HEK293 (cell line): ENCODE data around the gene IPO8.

Experiments
- CTCF ChIA-PET: fragments of 350-600 bp; formaldehyde crosslinking; extraction: SDS; loops from one replicate; lab custom pipeline; 2021; ENCODE audit warnings: antibody characterized with exemption; lab: Yijun Ruan, JAX
- POLR2A ChIA-PET: fragments of 300-600 bp; formaldehyde crosslinking; extraction: SDS; loops from one replicate; lab custom pipeline; 2020; ENCODE audit warnings: antibody characterized with exemption, inconsistent platforms; lab: Yijun Ruan, JAX
- H3K27ac ChIP-seq: fragments of 200-500 bp; sonication (Bioruptor generic); 2 replicates; pipeline ENCODE4 v1.5.1; 2014; ENCODE audit warnings: low read depth, low read length, control low read depth, inconsistent platforms; ENCODE audit errors: extremely low read depth
- H3K36me3 ChIP-seq, 2 experiments: fragments of 200-500 bp in 1 of 2; sonication (Bioruptor generic) in 1 of 2; 1 replicate in 1 of 2; 2 replicates in 1 of 2; pipeline ENCODE4 v1.5.1; 2014 to 2017; ENCODE audit warnings: inconsistent platforms in 2 of 2, low read length in 2 of 2; ENCODE audit not compliant: control insufficient read depth in 2 of 2, insufficient read depth in 1 of 2
- H3K4me1 ChIP-seq: fragments of 200-500 bp; sonication (Bioruptor generic); 2 replicates; pipeline ENCODE4 v1.5.1; 2014; ENCODE audit warnings: mild to moderate bottlenecking, low read length, inconsistent platforms; ENCODE audit not compliant: control insufficient read depth, insufficient read depth
- H3K4me3 ChIP-seq: 2 replicates; pipeline ENCODE4 v1.5.1; 2011; ENCODE audit warnings: low read depth, mild to moderate bottlenecking, control low read depth, low read length, moderate library complexity
- H3K9me3 ChIP-seq: fragments of 200-500 bp; sonication (Bioruptor generic); 2 replicates; pipeline ENCODE4 v1.5.1; 2014; ENCODE audit warnings: low read depth, low read length, inconsistent platforms; ENCODE audit not compliant: control insufficient read depth, insufficient read depth
- HOXA7 ChIP-seq: sonication (generic); formaldehyde crosslinking; IDR thresholded peaks from 2 replicates; pipeline ENCODE4 v1.8.1; 2022; ENCODE audit warnings: missing genetic modification reagents, borderline replicate concordance
- KLF8 ChIP-seq: fragments of 450-650 bp; formaldehyde crosslinking; IDR thresholded peaks from 2 replicates; pipeline ENCODE4 v1.5.1; 2016; ENCODE audit warnings: missing biosample characterization, missing genetic modification characterization
- PRDM6 ChIP-seq: fragments of 450-650 bp; formaldehyde crosslinking; IDR thresholded peaks from 2 replicates; pipeline ENCODE4 v1.5.1; 2017; ENCODE audit warnings: missing biosample characterization, missing genetic modification characterization
- RBAK ChIP-seq: fragments of 450-650 bp; formaldehyde crosslinking; IDR thresholded peaks from 2 replicates; pipeline ENCODE4 v1.5.1; 2016; ENCODE audit warnings: missing biosample characterization, missing genetic modification characterization
- SCRT1 ChIP-seq: fragments of 450-650 bp; formaldehyde crosslinking; IDR thresholded peaks from 2 replicates; pipeline ENCODE4 v1.5.1; 2016; ENCODE audit warnings: missing biosample characterization, missing genetic modification characterization, borderline replicate concordance
- SP2 ChIP-seq: fragments of 450-650 bp; formaldehyde crosslinking; IDR thresholded peaks from 2 replicates; pipeline ENCODE4 v1.5.1; 2016; ENCODE audit warnings: missing biosample characterization, missing genetic modification characterization
- ZFP41 ChIP-seq: fragments of 450-650 bp; formaldehyde crosslinking; IDR thresholded peaks from 2 replicates; pipeline ENCODE4 v1.5.1; 2016; ENCODE audit warnings: missing biosample characterization, missing genetic modification characterization, borderline replicate concordance
- ZNF248 ChIP-seq: fragments of 450-650 bp; formaldehyde crosslinking; IDR thresholded peaks from 2 replicates; pipeline ENCODE4 v1.5.1; 2017; ENCODE audit warnings: missing biosample characterization, missing genetic modification characterization
- ZNF473 ChIP-seq: fragments of 450-650 bp; formaldehyde crosslinking; IDR thresholded peaks from 2 replicates; pipeline ENCODE4 v1.5.1; 2017; ENCODE audit warnings: missing biosample characterization, missing genetic modification characterization
- ZNF501 ChIP-seq: fragments of 450-650 bp; formaldehyde crosslinking; IDR thresholded peaks from 2 replicates; pipeline ENCODE4 v1.5.1; 2016; ENCODE audit warnings: missing biosample characterization, missing genetic modification characterization
- ZNF518A ChIP-seq: fragments of 450-650 bp; formaldehyde crosslinking; conservative IDR thresholded peaks from 2 replicates; pipeline ENCODE4 v1.5.1; 2016; ENCODE audit warnings: low read depth, missing biosample characterization, missing genetic modification characterization
- ZNF549 ChIP-seq: fragments of 450-650 bp; IDR thresholded peaks from 2 replicates; pipeline ENCODE4 v1.5.1; 2018; ENCODE audit warnings: missing biosample characterization, missing genetic modification characterization, mild to moderate bottlenecking, inconsistent platforms, moderate library complexity
- ZNF560 ChIP-seq: fragments of 450-650 bp; formaldehyde crosslinking; IDR thresholded peaks from 2 replicates; pipeline ENCODE4 v1.5.1; 2017; ENCODE audit warnings: missing biosample characterization, missing genetic modification characterization, borderline replicate concordance
- ZNF843 ChIP-seq: fragments of 450-650 bp; formaldehyde crosslinking; IDR thresholded peaks from 2 replicates; pipeline ENCODE4 v1.5.1; 2016; ENCODE audit warnings: missing biosample characterization, missing genetic modification characterization
- TF ChIP-seq, protein P1 (sequence below): fragments of 450-650 bp; formaldehyde crosslinking; IDR thresholded peaks from 2 replicates; pipeline ENCODE4 v1.5.1; 2016; ENCODE audit warnings: missing biosample characterization, missing genetic modification characterization
- TF ChIP-seq, protein P2 (sequence below): fragments of 450-650 bp; formaldehyde crosslinking; IDR thresholded peaks from 2 replicates; pipeline ENCODE4; 2016; ENCODE audit warnings: missing biosample characterization, missing genetic modification characterization
- TF ChIP-seq, protein P3 (sequence below): fragments of 450-650 bp; formaldehyde crosslinking; IDR thresholded peaks from 2 replicates; pipeline ENCODE4 v1.5.1; 2016; ENCODE audit warnings: missing biosample characterization, missing genetic modification characterization, borderline replicate concordance

IPO8 gene

DNA sequence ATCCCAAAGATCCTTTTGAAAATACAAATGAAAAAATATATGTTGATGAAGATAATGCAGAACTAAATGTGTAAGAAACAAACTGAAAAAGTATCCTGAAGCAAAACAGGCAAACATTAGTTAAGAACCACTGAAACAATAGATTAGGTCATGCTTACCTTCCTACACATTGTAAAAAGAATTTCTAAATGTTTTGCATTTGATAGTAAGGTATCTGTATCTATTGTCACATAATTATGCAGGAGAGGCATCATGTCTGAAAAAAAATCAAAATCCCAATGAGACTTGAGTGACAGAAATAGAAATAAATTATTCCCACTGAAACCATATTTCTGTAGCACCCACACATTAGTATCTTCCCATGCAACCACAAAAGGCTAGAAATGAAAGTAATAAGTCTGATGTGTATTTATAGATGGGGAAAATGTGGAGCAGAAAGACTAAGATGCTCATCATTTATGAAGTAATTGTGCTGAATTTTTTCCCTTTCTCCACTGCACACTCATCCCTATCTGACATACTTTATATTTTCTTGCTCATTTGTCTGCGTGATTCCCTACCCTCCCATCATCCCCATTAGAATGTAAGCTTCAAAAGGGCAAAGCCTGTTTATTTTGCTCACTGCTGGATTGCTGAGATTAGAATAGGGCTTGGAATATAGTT, 43.5 kb downstream of the IPO8 start (continued):
- no peak for TF ChIP-seq ZNF518A (tag by site-specific recombination)
- TF ChIP-seq RBAK (tag by site-specific recombination) = no peak
- TF ChIP-seq SP2 = no peak
- no peak for TF ChIP-seq ZNF549 (tag by site-specific recombination)
- no peak for TF ChIP-seq ZNF248
- TF ChIP-seq, protein P1, sequence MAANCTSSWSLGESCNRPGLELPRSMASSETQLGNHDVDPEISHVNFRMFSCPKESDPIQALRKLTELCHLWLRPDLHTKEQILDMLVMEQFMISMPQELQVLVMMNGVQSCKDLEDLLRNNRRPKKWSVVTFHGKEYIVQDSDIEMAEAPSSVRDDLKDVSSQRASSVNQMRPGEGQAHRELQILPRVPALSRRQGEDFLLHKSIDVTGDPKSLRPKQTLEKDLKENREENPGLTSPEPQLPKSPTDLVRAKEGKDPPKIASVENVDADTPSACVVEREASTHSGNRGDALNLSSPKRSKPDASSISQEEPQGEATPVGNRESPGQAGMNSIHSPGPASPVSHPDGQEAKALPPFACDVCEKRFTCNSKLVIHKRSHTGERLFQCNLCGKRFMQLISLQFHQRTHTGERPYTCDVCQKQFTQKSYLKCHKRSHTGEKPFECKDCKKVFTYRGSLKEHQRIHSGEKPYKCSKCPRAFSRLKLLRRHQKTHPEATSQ (tag by site-specific recombination) = no peak

GRCh38 chr12:30646821-30647220, 48.8 kb downstream of the IPO8 start:
- Histone ChIP-seq H3K27ac (no peak overlapping the region), H3K9me3 (no peaks in the 10 kb centered on the region), H3K4me3 (no peak overlapping the region), H3K36me3 (peaks cover 0 to 8% of the 10 kb centered on the region in 2 experiments; a peak in 2 of 3 replicates), H3K4me1 (no peaks in the 10 kb centered on the region)
- TF ChIP-seq PRDM6 (tag by site-specific recombination) = peak; percentile 9; the same call in 1 of the 2 replicates
- no peak for TF ChIP-seq HOXA7 (CRISPR knock-in tag)
- ChIA-PET CTCF (no interaction called here), POLR2A (no interaction called here)

GRCh38 chr12:30643366-30643765, 52.3 kb downstream of the IPO8 start:
- H3K4me1 ChIP-seq = no peaks in the 10 kb centered on the region
- POLR2A ChIA-PET = no interaction called here
- H3K4me3 ChIP-seq = no peak overlapping the region
- no peaks in the 10 kb centered on the region for H3K9me3 ChIP-seq
- no peak overlapping the region for H3K27ac ChIP-seq
- CTCF ChIA-PET = no interaction called here
- H3K36me3 ChIP-seq = peaks cover 0 to 9% of the 10 kb centered on the region in 2 experiments; a peak in 2 of 3 replicates
- TF ChIP-seq ZNF843 = no peak
- no peak for TF ChIP-seq ZFP41 (tag by site-specific recombination)
- TF ChIP-seq ZNF560 (tag by site-specific recombination) = no peak
- TF ChIP-seq SCRT1 (tag by site-specific recombination) = no peak
- no peak for TF ChIP-seq KLF8
- no peak for TF ChIP-seq HOXA7 (CRISPR knock-in tag)
- TF ChIP-seq ZNF473 = no peak
- TF ChIP-seq ZNF501 = no peak
- TF ChIP-seq, protein P2, sequence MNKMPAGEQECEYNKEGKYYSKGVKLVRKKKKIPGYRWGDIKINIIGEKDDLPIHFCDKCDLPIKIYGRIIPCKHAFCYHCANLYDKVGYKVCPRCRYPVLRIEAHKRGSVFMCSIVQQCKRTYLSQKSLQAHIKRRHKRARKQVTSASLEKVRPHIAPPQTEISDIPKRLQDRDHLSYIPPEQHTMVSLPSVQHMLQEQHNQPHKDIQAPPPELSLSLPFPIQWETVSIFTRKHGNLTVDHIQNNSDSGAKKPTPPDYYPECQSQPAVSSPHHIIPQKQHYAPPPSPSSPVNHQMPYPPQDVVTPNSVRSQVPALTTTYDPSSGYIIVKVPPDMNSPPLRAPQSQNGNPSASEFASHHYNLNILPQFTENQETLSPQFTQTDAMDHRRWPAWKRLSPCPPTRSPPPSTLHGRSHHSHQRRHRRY (tag by site-specific recombination) = no peak
- TF ChIP-seq, protein P3, sequence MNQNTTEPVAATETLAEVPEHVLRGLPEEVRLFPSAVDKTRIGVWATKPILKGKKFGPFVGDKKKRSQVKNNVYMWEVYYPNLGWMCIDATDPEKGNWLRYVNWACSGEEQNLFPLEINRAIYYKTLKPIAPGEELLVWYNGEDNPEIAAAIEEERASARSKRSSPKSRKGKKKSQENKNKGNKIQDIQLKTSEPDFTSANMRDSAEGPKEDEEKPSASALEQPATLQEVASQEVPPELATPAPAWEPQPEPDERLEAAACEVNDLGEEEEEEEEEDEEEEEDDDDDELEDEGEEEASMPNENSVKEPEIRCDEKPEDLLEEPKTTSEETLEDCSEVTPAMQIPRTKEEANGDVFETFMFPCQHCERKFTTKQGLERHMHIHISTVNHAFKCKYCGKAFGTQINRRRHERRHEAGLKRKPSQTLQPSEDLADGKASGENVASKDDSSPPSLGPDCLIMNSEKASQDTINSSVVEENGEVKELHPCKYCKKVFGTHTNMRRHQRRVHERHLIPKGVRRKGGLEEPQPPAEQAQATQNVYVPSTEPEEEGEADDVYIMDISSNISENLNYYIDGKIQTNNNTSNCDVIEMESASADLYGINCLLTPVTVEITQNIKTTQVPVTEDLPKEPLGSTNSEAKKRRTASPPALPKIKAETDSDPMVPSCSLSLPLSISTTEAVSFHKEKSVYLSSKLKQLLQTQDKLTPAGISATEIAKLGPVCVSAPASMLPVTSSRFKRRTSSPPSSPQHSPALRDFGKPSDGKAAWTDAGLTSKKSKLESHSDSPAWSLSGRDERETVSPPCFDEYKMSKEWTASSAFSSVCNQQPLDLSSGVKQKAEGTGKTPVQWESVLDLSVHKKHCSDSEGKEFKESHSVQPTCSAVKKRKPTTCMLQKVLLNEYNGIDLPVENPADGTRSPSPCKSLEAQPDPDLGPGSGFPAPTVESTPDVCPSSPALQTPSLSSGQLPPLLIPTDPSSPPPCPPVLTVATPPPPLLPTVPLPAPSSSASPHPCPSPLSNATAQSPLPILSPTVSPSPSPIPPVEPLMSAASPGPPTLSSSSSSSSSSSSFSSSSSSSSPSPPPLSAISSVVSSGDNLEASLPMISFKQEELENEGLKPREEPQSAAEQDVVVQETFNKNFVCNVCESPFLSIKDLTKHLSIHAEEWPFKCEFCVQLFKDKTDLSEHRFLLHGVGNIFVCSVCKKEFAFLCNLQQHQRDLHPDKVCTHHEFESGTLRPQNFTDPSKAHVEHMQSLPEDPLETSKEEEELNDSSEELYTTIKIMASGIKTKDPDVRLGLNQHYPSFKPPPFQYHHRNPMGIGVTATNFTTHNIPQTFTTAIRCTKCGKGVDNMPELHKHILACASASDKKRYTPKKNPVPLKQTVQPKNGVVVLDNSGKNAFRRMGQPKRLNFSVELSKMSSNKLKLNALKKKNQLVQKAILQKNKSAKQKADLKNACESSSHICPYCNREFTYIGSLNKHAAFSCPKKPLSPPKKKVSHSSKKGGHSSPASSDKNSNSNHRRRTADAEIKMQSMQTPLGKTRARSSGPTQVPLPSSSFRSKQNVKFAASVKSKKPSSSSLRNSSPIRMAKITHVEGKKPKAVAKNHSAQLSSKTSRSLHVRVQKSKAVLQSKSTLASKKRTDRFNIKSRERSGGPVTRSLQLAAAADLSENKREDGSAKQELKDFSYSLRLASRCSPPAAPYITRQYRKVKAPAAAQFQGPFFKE (tag by site-specific recombination) = no peak
